GM19025 (cell line): ENCODE measurements around the gene JARID2.

Source experiments
- ATAC-seq: cut with Tn5 transposase; IDR thresholded peaks from one replicate; pipeline ENCODE4 v1.9.1; 2021; ENCODE audit warnings: mild to moderate bottlenecking, low read depth, moderate library complexity; ENCODE audit not compliant: unreplicated experiment

Gene JARID2

DNA sequence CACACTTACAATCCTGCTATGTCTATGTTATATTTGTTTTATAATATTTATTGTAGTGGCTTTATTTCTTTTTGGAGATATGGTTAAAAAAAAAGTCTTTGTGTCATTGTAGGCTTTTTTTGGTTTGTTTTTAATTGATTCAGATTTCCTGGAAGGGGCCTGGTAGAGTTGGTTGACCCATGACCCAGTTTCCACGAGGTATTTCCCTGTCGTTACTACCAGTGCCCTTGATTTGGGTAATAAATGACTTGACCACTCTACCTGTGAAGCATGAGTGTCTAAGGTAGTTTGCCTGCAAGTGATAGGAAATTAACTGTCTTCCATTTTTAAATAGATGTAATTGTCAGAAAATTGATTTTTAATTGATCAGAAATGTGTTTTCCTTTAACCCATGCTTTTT lies 121.0 kb downstream of the JARID2 start:
- ATAC-seq: no peak

DNA sequence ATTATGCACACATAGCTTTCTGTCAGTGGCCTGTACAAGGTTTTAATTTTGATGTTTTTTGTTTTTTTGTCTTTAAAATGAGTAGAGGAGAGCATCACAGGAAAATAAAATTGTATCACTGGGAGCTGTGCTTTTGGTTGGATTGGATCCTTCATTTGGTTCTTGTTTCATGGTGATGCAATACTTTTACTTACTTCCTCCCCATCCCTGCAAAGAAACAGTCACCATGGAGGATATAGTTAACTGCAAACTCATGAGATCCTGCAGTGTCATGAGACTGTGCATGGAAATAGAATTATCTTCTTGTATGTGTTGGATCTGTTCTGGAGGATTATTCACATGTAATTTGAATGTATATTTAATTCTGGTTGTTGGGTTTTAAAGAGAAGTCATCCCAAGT lies 122.3 kb downstream of the JARID2 start:
- ATAC-seq: no peak

DNA sequence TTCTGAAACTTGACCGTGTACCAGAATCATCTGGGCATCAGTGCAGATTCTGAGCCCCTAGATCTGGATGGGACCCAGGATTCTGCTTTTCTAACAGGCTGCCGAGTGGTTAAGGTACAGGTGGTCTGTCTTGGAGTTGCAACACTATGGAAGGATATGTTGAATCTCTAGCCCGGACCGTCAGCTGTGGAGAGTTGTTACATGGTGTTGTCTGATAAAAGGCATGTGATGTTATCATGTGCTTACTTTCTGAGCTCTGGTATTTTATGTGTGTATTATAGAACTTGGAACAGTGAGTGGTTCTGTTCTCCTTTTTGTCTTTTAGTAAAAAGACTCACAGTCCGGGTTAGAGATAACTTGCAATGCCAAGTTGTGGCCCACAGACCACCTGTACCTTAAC lies 123.0 kb downstream of the JARID2 start:
- no peak for ATAC-seq

- ATAC-seq: no peak
These were observed 124.0 kb downstream of the JARID2 start for GRCh38 chr6:15369838-15370237.

DNA sequence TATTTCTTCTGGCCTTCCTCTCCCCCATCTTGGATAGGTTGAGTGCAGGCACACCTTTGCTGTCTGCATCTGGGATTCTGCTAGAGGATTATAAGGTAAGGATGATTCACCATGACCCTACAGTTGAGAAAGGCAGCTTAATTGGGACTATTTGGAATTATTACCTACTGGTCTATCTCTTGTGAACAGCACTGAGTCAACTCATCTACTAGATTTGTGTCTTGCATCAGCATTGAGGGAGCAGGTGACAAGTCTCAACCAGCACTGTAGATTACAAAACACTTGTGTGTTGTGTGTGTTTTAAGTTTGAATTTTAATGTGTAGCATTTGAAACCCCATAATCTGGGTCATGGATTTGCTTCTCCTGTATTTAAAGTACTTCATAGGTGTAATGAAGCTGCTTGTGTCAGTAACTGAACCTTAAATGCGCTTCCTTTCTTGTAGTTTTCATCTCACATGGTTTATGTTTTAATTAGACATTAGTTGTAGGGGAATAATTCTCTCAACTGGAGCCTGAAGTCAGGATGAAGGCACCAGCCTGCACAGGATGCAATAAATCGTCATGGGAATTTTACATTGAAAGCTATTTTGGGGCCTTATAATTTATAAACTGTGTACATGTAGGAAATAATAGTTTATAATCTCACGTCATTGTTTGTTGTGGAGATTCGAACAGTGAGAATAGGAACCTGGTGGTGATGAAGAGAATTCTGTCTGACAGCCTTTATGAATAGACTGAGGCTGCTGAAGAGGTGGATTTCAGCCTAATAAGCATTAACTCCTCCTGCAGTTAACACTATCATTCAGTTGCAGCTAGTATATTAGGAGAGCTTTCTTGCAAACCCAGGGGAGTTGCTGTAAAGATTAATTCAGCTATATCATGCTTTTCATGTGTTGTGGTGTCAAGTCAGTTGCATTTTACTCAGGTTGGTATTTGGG lies 125.1 kb downstream of the JARID2 start:
- no peak for ATAC-seq

GRCh38 chr6:15372932-15373331 lies 127.1 kb downstream of the JARID2 start:
- ATAC-seq: no peak

DNA sequence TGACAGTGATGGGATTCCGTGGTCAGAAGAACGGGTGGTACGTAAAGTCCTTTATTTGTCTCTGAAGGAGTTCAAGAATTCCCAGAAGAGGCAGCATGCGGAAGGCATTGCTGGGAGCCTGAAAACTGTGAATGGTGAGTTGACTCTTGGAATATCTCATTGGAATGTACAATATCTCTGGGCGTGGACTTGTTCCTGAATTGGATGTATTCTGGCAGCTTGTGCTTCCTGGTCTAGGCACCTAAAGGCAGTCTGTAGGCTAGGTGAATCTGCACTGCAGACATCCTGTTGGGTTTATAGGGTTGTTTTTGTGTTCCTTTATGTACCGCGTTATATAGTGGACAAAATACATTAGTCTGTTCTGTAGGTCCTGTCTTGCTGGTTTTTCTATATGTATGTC lies 128.2 kb downstream of the JARID2 start:
- ATAC-seq: no peak

DNA sequence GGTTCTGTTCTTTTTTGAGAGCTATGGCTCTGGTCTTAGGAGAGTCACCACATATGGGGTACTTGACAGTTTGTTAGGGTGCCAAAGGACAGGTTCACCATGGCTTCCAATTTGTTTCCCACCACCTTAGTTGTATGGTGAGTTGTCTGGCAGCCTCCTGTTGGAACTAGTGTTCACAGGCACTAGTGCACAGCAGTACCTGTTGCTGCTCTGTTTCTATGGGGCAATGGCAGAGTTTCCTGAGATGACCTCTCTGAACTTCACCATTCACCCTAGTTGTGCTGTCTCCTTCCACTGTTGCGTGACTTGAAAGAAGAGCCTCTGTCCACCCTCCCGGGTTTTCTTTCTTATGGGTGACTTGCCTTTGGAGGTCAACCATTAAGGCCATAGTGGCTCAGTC lies 129.1 kb downstream of the JARID2 start:
- no peak for ATAC-seq

- ATAC-seq: no peak
These were observed 129.9 kb downstream of the JARID2 start for GRCh38 chr6:15375638-15376290.

DNA sequence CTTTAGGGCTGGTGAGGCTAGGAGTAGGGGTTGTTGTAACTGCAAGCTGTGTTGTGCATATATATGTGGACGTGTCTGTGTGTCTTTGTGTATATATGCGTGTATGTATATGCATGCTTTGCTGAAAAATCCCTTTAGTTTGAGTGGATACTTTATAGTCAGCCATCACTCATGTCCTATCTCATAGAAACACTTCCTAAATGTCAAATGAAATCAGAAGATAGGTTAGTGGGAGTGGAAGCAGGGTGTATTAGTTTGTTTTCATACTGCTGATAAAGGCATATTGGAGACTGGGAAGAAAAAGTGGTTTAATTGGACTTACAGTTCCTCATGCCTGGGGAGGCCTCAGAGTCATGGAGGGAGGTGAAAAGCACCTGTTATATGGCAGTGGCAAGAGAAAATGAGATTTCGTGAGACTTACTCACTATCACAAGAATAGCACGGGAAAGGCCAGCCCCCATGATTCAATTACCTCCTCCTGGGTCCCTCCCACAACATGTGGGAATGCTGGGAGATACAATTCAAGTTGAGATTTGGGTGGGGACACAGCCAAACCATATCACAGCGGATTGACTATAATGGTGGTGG lies 131.1 kb downstream of the JARID2 start:
- ATAC-seq: no peak

DNA sequence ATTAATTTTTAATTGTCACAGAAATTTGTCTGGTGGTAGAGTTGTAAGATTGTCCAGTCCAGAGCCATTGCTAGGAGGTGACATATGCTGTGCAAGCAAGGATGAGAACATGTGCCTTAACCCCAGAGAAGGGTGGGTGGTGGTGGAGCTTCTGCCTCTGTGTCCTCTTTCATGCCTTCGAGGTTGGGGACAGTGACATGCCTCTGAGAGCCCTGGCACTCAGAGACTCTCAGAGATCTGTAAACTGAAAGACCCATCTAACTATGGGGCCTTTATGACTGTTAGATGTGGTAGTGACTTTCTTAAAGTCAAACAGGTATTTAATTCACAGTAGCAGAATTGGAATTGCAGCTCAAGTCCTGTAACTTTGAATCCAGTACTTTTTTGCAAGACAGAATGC lies 132.4 kb downstream of the JARID2 start:
- ATAC-seq: no peak

DNA sequence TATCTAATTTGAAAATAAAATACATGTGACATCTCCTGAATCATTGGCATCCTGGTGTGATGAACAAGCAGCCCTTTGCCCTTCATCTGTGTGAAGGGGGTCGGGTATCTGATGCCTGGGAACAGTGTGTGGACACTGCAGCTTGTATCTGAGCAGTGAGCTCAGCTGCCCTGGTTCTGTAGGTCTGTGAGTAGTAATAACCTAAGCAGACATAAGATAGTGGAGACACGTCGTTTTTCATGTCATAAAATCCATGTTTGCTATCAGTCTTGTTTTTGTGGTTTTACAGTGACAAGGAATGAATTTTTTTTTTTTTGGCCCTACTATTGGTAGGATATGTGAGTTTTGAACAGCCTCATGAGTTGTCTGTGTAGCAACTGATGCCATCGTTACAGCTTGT lies 133.0 kb downstream of the JARID2 start:
- no peak for ATAC-seq

DNA sequence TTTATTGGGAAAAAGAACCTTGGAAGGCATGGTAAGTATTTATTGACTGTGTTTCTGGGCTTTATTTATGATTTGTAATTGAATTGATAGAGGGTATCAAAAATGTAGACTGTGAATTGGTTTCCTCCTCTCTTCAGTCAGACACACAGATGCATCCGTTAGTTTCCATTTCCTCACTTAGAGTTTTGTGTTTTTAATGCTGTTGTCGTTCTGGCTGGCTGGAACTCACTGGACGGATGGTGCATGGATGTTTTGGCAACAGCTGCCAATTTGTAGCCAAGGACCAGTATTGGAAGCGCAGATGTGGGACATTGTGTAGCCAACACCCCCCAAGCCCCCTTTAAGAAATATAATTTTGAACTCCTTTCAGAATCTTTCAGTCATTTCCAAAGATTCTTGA lies 134.5 kb downstream of the JARID2 start:
- ATAC-seq: no peak

- no peak for ATAC-seq
These were observed 136.2 kb downstream of the JARID2 start for GRCh38 chr6:15382089-15382488.

GRCh38 chr6:15382712-15383111 lies 136.8 kb downstream of the JARID2 start:
- ATAC-seq: no peak

DNA sequence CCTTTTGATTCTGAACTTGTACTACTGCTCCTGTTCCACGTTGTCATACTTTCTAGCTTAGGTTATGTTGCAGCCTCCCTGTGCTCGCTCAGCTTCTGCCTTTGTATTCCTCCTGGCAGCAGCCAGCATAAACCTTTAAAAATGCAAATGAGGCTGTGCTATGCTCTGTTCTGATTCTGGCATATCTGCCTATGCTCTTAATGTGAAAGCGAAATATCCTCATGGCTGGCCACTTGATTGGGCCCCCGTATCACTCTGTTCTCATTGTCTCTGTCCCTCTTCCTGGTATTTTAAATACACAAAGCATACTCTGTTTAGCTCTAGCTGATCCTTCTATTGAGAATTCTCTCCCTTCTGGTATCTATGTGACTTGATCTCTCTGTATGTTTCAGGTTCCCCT lies 139.0 kb downstream of the JARID2 start:
- ATAC-seq: no peak

DNA sequence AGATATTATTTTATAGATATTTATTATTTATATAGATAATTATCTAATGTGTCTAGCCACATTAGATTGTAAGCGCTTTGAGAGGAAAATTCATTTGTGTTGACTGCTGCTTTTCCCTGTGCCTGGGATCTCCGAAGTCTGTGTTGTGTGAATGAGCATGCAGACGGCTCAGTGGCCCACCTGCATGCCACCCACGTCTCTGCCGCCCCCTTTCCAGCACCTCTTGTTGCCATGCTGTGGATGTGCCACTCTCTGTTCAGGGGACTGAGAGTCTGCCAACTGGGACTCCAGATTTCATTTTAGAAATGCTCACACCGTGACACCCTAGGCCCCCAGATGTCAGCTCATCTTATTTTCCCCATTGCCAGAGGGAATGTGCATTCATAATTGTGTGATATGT lies 139.7 kb downstream of the JARID2 start:
- no peak for ATAC-seq

GRCh38 chr6:15386110-15386755 lies 140.4 kb downstream of the JARID2 start:
- no peak for ATAC-seq

- no peak for ATAC-seq
These were observed 140.9 kb downstream of the JARID2 start for GRCh38 chr6:15386756-15387112.

DNA sequence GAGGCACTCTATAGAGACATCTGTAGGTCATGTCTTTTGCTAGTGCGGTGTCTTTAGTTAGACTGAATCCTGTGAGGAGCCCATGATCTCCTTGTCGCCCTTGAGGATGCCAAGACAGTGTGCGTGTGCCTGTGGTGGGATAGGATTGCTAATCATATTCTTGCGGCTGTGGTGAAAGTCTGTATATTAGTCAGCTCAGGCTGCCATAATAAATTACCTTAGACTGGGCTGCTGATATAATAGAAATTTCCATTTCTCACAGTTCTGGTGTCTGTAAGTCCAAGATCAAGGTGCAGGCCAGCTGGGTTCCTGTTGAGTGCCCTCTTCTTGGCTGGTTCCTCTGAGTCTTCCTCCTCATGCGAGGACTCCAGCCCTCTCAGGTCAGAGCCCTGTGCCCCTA lies 141.2 kb downstream of the JARID2 start:
- ATAC-seq: no peak

DNA sequence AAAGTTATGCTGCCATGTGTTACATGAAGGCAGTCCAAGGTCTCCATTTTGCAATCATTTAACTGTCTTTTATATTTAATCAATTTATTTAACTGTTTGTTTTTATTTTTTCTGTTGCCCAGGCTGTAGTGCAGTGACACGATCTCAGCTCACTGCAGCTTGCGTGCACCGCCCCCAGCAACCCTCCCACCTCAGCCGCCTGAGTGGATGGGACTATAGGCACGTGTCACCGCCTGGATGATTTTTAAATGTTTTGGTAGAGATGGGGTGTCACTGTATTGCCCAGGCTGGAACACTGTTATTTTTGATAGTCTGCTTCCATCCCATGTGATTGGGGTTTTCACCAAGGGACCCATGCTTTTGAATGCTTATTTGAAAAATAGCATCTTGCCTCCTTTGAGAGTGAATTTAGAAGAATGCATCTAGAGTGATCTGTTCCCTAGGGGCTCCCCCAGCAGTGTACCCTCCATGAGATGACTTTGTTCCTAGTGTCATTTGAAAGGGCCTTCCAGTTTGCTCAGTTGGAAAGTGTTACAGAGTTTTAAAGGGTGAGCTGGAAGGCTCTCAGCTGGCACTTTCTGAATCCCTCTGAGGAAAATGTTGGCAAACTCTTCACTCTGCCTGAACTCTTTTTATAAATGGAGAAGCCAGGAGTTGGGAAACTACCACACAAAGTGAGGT lies 143.4 kb downstream of the JARID2 start:
- ATAC-seq: no peak
